T-cell (primary cell): ENCODE measurements around the gene CEP170. TPM values are rescaled to one million over a fixed set of nuclear protein-coding genes. Genes with fewer than 3 reads are reported as not detected.
"Not testable (repeated sequence)": the region's sequence is repeated elsewhere in the genome, so short reads cannot be mapped to it uniquely, and the experiment has no call there.

Source experiments
- ATAC-seq, 4 experiments: fragments of 200-7000 bp in 3 of 4; fragments of 150-1000 bp in 1 of 4; cut with Tn5 transposase; replicated peaks in 1 of 4; 1 replicate in 3 of 4; 2 replicates in 1 of 4; pipeline ENCODE4 v1.10.0; 2021; ENCODE audit warnings: moderate library complexity in 3 of 4, mild to moderate bottlenecking in 2 of 4, moderate number of reproducible peaks in 1 of 4
- CTCF ChIA-PET, 2 donors: fragments of 300-600 bp; sonication (Branson Sonifier 250); formaldehyde crosslinking; loops; one replicate each; lab custom pipeline; 2022; ENCODE audit warnings: antibody characterized with exemption in 2 of 2; lab: Charles Lee
- POLR2A ChIA-PET, 2 donors: fragments of 300-600 bp; sonication (Branson Sonifier 250); formaldehyde crosslinking; loops; one replicate each; lab custom pipeline; 2022; ENCODE audit warnings: antibody characterized with exemption in 2 of 2; lab: Charles Lee
- DNase-seq, 35 experiments: peaks; one replicate each; pipeline versions ENCODE4 v3.0.0 to v3.0.0-alpha.2; 2013 to 2023
- H3K27ac ChIP-seq: one replicate; pipeline ENCODE4 v1.5.1; 2013; ENCODE audit warnings: low read length
- H3K27me3 ChIP-seq, 2 experiments: replicated peaks in 1 of 2; 1 replicate in 1 of 2; 2 replicates in 1 of 2; pipeline versions ENCODE4 v1.6.1 to v1.7.0; 2013; ENCODE audit warnings: low read length in 1 of 2, mixed read lengths in 1 of 2; ENCODE audit not compliant: control insufficient read depth in 2 of 2, insufficient read depth in 2 of 2; ENCODE audit errors: extremely low read depth in 1 of 2
- H3K36me3 ChIP-seq, 2 donors: 1 replicate in 1 of 2; 2 replicates in 1 of 2; pipeline versions ENCODE4 v1.6.1 to v1.7.0; 2013; ENCODE audit warnings: low read length in 1 of 2; ENCODE audit not compliant: control insufficient read depth in 2 of 2, insufficient read depth in 1 of 2; ENCODE audit errors: extremely low read depth in 1 of 2
- H3K4me1 ChIP-seq, 2 experiments: 1 replicate in 1 of 2; 2 replicates in 1 of 2; pipeline versions ENCODE4 v1.6.1 to v1.7.0; 2013; ENCODE audit warnings: low read length in 2 of 2, mixed read lengths in 1 of 2; ENCODE audit not compliant: insufficient read depth in 2 of 2, control insufficient read depth in 1 of 2; ENCODE audit errors: extremely low read depth in 1 of 2
- H3K4me3 ChIP-seq, 2 donors: 1 replicate in 1 of 2; 2 replicates in 1 of 2; pipeline versions ENCODE4 v1.5.1 to v1.7.0; 2013; ENCODE audit warnings: mild to moderate bottlenecking in 2 of 2, low read length in 1 of 2, moderate library complexity in 1 of 2; ENCODE audit not compliant: control insufficient read depth in 1 of 2; ENCODE audit errors: extremely low read depth in 1 of 2
- H3K9me3 ChIP-seq: 2 replicates; pipeline ENCODE4 v1.7.0; 2013
- H3K27ac Mint-ChIP-seq, 2 donors: one replicate each; pipeline ENCODE4 v1.8.0; 2020 to 2021; ENCODE audit warnings: mild to moderate bottlenecking in 2 of 2, mixed read lengths in 2 of 2
- H3K27me3 Mint-ChIP-seq, 2 donors: one replicate each; pipeline ENCODE4 v1.8.0; 2021 to 2022; ENCODE audit warnings: mixed read lengths in 2 of 2
- H3K36me3 Mint-ChIP-seq: one replicate; pipeline ENCODE4 v1.8.0; 2021; ENCODE audit warnings: mixed read lengths
- H3K4me1 Mint-ChIP-seq, 3 donors: one replicate each; pipeline ENCODE4 v1.8.0; 2020 to 2022; ENCODE audit warnings: mixed read lengths in 3 of 3, mild to moderate bottlenecking in 1 of 3
- H3K4me3 Mint-ChIP-seq, 3 donors: one replicate each; pipeline ENCODE4 v1.8.0; 2020 to 2022; ENCODE audit warnings: mild to moderate bottlenecking in 3 of 3, mixed read lengths in 3 of 3, moderate library complexity in 3 of 3
- H3K9me3 Mint-ChIP-seq, 3 donors: one replicate each; pipeline ENCODE4 v1.8.0; 2020 to 2022; ENCODE audit warnings: mixed read lengths in 3 of 3
- WGBS: methylation state at CpG from one replicate; pipeline ENCODE4 v1.1.5; 2013; ENCODE audit warnings: missing lambda C conversion rate; ENCODE audit not compliant: insufficient coverage; 5-methylcytosine and 5-hydroxymethylcytosine counted together
- total RNA-seq, 35 experiments: library from RNA in 6 of 35; stranded (reverse) in 6 of 35; fragments of 120-200 nt in 1 of 35; gene quantifications; one replicate each; pipeline versions ENCODE4 v1.2.1 to v1.2.4 and lab custom pipeline; 2013 to 2026

The CEP170 gene
- total RNA-seq, 5 donors from 2014 or later (not counting 1 experiment from before 2014, with no cell fraction given) = 32.7 to 50.4 (median 37.0) TPM

GRCh38 chr1:243173758-243174369 lies 81.2 kb downstream of the CEP170 start:
- H3K4me1 Mint-ChIP-seq, H3K4me3 ChIP-seq, H3K27me3 Mint-ChIP-seq, CTCF ChIA-PET, H3K9me3 Mint-ChIP-seq, DNase-seq, H3K9me3 ChIP-seq, H3K27me3 ChIP-seq, H3K27ac Mint-ChIP-seq, H3K27ac ChIP-seq, H3K4me1 ChIP-seq, POLR2A ChIA-PET, ATAC-seq, H3K36me3 ChIP-seq, H3K4me3 Mint-ChIP-seq, H3K36me3 Mint-ChIP-seq: not testable (repeated sequence)
- no CpG with 5 or more reads among the region's 2 CpGs for WGBS

GRCh38 chr1:243164911-243165310 lies 90.2 kb downstream of the CEP170 start:
- H3K27me3 Mint-ChIP-seq, ATAC-seq, CTCF ChIA-PET, H3K27me3 ChIP-seq, H3K9me3 Mint-ChIP-seq, H3K4me3 ChIP-seq, H3K27ac ChIP-seq, POLR2A ChIA-PET, H3K4me1 ChIP-seq, H3K4me1 Mint-ChIP-seq, H3K4me3 Mint-ChIP-seq, H3K27ac Mint-ChIP-seq, H3K9me3 ChIP-seq, DNase-seq, H3K36me3 ChIP-seq: not testable (repeated sequence)
- peaks cover 19% of the 10 kb centered on the region for H3K36me3 Mint-ChIP-seq
- WGBS = no CpG with 5 or more reads among the region's 4 CpGs

GRCh38 chr1:243150906-243151305 lies 104.2 kb downstream of the CEP170 start:
- POLR2A ChIA-PET = interaction anchor here in 1 of 2 donors (0.6 kb wide), 1 partner anchor 147 kb away, joined by 13 read pairs; no protein-coding TSS in a partner anchor
- H3K36me3 Mint-ChIP-seq = peaks cover 38% of the 10 kb centered on the region
- H3K27me3 ChIP-seq, H3K9me3 Mint-ChIP-seq, H3K4me3 ChIP-seq, CTCF ChIA-PET, H3K4me1 ChIP-seq, H3K9me3 ChIP-seq, H3K4me3 Mint-ChIP-seq, H3K27me3 Mint-ChIP-seq, H3K36me3 ChIP-seq, H3K4me1 Mint-ChIP-seq, ATAC-seq, DNase-seq, H3K27ac ChIP-seq, H3K27ac Mint-ChIP-seq: not testable (repeated sequence)
- 84% methylated on average over 6 of the region's 7 CpGs for WGBS

- DNase-seq, H3K27ac ChIP-seq, H3K4me1 Mint-ChIP-seq, H3K27me3 ChIP-seq, H3K9me3 Mint-ChIP-seq, H3K27me3 Mint-ChIP-seq, ATAC-seq, H3K36me3 ChIP-seq, CTCF ChIA-PET, H3K4me3 ChIP-seq, H3K27ac Mint-ChIP-seq, H3K4me3 Mint-ChIP-seq, POLR2A ChIA-PET, H3K9me3 ChIP-seq, H3K4me1 ChIP-seq: not testable (repeated sequence)
- H3K36me3 Mint-ChIP-seq = peaks cover 25% of the 10 kb centered on the region
- no CpG with 5 or more reads among the region's 4 CpGs for WGBS
Observed at GRCh38 chr1:243149120-243149519, 106.0 kb downstream of the CEP170 start.

GRCh38 chr1:243147351-243147750 lies 107.7 kb downstream of the CEP170 start:
- H3K27ac ChIP-seq, H3K36me3 ChIP-seq, POLR2A ChIA-PET, H3K9me3 ChIP-seq, H3K27me3 Mint-ChIP-seq, H3K27me3 ChIP-seq, H3K4me1 Mint-ChIP-seq, H3K4me3 Mint-ChIP-seq, DNase-seq, H3K27ac Mint-ChIP-seq, ATAC-seq, H3K4me3 ChIP-seq, CTCF ChIA-PET, H3K9me3 Mint-ChIP-seq, H3K4me1 ChIP-seq: not testable (repeated sequence)
- peaks cover 20% of the 10 kb centered on the region for H3K36me3 Mint-ChIP-seq

- POLR2A ChIA-PET, H3K27me3 Mint-ChIP-seq, H3K36me3 ChIP-seq: not testable (repeated sequence)
Observed at GRCh38 chr1:243140498-243140897, 114.6 kb downstream of the CEP170 start.

More at GRCh38 chr1:243140498-243140897, 114.6 kb downstream of the CEP170 start:
- DNase-seq, H3K4me3 Mint-ChIP-seq, H3K27ac ChIP-seq, CTCF ChIA-PET, H3K9me3 Mint-ChIP-seq, H3K4me3 ChIP-seq, H3K27me3 ChIP-seq, H3K4me1 Mint-ChIP-seq, ATAC-seq, H3K9me3 ChIP-seq, H3K4me1 ChIP-seq, H3K27ac Mint-ChIP-seq: not testable (repeated sequence)
- H3K36me3 Mint-ChIP-seq = peaks cover 19% of the 10 kb centered on the region
- WGBS = no CpG with 5 or more reads among the region's 1 CpG
